Measurements from ENCODE around the gene PLA2G5.
A peak's percentile ranks its signal among the peaks of the same experiment; 100 is the strongest.

The PLA2G5 gene

GRCh38 chr1:20068722-20069121 lies 1.3 kb upstream of the PLA2G5 start:
- DNase-seq (ENCODE audit: low read depth) = no peak

DNA sequence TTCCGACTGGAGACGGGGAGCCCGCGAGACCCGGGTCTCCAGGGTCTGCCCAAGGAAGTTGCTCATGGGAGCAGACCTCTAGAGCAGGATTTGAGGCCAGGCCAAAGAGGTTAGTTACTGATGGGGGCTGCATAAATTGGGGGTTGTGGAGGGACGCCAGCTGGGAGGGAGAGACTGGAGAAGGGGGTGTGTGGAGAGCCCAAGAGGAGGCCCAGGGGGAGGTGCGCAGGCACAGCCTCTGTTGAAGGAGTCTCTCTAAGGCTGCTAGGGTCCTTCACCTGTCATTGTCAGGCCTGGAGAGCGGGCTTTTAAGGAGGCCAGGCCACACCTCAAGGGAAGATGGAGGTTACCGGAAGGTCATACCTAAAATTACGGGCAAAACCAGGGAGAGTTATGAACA lies 363 bp downstream of the PLA2G5 start:
- no peak for DNase-seq (ENCODE audit: low read depth)

GRCh38 chr1:20071416-20071815 lies 1.4 kb downstream of the PLA2G5 start:
- DNase-seq (ENCODE audit: low read depth) = no peak

GRCh38 chr1:20072771-20073170 lies 2.8 kb downstream of the PLA2G5 start:
- no peak for DNase-seq (ENCODE audit: low read depth)

GRCh38 chr1:20073256-20073655 lies 3.3 kb downstream of the PLA2G5 start:
- no peak for DNase-seq (ENCODE audit: low read depth)

DNA sequence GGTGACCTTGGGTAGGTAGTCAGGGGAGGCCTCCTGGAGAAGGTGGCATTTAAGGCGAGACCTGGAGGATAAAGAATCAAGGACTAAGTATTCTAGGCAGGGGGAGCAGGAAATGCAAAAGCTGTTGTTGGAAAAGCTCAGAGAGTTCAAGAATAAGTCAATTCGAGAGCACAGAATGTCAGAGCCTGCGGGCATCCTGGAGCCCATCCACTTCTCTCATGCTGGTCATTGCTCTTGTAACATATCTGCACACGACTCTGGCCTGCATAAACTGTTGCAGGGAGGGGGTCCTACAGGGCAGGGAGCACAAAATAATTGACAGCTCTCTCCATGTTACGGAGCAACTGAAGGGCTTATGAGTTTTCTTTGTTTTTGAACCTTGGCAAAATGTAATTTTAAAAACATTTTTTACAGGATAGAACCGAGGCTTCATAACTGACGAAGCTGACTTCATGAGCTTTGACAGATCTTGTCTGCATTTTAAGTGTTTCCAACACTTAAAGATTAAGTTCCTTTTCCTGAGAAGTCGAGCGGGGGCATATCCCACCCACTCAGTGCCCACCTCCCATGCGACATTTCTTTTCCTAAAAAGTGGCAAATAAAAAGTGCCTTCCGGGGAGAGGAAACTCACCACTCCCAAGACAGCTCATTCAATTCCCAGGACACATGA lies 4.2 kb downstream of the PLA2G5 start:
- DNase-seq (ENCODE audit: low read depth) = no peak

DNA sequence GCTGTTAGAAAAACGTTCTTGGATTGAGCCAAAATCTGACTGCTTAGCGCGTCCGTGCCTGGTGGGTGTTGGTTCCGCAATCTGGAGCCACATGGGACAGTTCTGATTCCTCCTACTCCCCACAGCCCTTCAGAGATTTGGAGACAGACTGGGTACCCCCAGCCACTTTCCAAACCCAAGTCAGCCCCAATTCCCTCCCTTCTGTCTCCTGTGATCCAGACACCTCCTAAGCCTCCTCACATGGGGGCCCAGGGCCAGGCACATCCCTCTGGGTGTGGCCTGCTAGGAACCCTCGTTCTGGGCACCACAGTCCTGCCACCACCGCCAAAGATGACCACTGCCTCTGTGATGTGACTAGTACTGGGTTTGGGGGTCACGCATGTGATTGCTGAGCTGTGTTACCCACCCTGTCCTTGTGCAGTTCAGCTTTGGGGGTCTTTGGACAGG lies 4.8 kb downstream of the PLA2G5 start:
- peak; percentile 33 for DNase-seq (ENCODE audit: low read depth)

DNA sequence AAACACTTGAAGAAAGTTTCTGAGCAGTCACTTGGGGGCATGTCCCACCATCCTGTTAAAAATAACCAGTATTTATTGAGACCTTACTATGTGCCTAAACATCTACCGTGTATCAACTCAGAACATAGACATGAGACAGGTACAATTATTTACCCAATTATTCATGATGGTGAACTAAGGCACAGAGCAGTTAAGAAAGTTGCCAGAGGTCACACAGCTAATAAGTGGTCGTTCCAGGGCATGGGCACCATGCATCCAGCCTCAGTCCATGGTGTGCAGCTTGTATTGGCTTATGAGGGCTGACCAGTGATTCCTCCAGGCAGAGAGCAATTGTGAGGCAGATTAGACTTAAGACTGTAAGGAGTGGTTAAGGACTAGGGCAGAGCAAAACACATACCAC lies 5.4 kb downstream of the PLA2G5 start:
- no peak for DNase-seq (ENCODE audit: low read depth)

- no peak for DNase-seq (ENCODE audit: low read depth)
Observed at GRCh38 chr1:20076223-20076622, 6.2 kb downstream of the PLA2G5 start.

DNA sequence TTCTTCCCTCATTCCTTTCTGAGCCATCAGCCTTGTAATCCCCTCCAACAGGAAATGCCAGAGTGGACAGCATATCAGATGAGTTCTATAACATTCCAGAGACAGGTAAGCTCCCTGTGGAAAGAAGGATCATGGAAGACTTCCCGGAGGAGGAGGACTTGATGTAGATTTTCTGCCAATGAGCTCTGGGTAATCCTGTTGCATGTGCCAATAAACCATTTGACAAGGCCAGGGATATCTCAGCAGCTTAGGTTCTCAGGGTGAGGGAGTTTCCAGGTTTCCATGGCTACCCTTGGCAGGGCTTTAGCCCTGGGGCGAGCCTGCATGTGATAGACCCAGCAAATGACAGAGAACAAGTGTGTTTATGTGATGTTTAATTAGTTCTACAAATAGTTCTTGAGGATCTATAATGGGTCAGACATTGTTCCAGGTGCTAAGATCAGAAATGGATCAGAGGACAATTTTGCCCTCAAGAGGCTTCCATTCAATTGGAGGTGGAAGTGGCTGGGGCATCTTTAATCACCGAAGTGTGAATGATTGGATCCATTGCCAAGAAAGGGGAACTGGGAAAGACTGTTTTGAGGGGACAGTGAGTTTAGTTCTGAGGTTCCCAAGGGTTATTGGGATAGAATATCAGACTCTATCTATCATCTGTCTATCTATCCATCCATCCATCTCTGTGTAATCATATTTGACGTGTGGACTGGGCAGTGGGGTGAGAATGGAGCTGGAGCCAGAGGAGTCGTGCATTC lies 6.9 kb downstream of the PLA2G5 start:
- no peak for DNase-seq (ENCODE audit: low read depth)

GRCh38 chr1:20078171-20078651 lies 8.2 kb downstream of the PLA2G5 start:
- DNase-seq (ENCODE audit: low read depth) = no peak

DNA sequence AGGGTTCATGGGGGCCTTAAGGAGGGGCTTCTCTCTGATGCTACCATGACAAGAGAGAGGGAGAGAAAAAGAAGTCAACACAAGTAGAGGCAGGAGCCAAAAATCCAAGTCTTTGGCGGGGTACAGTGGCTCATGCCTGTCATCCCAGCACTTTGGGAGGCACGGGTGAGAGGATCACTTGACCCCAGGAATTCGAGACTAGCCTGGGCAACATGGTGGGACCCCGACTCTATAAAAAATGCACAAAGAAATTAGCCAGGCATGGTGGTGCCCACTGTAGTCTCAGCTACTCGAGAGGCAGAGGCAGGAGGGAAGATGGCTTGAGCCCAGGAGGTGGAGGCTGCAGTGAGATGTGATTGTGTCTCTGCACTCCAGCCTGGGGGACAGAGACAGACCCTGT lies 8.7 kb downstream of the PLA2G5 start:
- no peak for DNase-seq (ENCODE audit: low read depth)

- DNase-seq (ENCODE audit: low read depth) = no peak
Observed at GRCh38 chr1:20079661-20080305, 9.8 kb downstream of the PLA2G5 start.

DNA sequence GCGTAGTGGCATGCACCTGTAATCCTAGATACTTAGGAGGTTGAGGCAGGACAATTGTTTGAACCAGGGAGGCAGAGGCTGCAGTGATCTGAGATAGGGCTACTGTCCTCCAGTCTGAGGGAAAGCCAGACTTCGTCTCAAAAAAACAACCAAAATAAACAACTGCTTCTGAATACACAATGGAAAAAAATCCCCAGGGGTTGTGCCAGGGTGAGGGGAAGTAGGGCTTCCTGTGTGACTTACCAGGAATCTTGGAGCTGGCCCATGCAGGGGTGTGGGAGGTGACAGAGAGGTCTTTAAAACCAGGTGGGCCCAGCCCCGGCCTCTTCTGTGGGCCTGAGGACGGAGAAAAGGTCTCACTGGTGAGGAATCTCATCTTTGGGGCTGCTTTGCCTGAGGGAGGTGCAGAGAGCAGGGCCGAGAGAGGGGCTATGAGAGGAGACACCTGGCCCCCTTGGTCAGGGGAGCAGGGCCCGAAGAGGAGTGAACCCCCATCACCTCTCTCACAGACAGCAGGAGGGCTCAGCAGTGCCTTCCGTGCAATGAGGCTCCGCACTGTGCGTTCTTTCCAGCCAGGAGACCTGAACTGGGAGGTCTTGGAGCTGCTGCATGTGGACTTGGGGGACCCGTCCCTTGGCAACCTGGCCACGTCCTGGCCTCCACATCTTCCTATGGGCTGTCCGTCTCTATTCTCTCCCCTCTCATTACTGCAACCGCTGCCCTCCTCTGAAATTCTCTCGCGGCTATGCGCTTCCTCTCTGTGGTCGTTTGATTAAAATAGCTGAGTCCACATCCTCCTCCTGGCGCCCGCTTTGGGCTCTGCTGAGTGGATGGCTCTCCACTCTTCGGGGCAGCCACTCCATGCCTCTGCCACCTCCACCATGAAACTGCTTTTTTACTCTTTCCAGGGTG lies 10.7 kb downstream of the PLA2G5 start:
- no peak for DNase-seq (ENCODE audit: low read depth)

- no peak for DNase-seq (ENCODE audit: low read depth)
Observed at GRCh38 chr1:20081353-20081810, 11.4 kb downstream of the PLA2G5 start.

DNA sequence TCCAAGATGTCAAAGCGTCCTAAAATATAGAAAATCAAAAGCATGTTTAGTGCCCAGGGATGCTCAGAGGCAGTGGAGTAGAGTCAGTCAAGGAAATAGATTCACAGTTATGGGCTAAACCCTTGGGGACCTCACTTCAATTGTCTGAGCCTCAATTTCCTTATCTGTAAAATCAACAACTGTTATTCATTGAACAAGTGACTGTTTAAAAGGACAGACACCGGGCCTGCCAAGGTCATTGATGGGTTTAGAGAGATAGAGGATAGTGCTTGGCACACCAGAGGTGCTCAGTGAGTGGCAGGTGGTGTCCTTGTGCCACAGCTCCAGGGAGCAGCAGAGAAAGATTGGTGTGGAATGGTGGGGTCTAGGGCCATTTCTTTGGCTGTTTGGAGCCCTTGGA lies 12.8 kb downstream of the PLA2G5 start:
- DNase-seq (ENCODE audit: low read depth) = no peak

- DNase-seq (ENCODE audit: low read depth) = no peak
Observed at GRCh38 chr1:20083178-20083944, 13.4 kb downstream of the PLA2G5 start.

DNA sequence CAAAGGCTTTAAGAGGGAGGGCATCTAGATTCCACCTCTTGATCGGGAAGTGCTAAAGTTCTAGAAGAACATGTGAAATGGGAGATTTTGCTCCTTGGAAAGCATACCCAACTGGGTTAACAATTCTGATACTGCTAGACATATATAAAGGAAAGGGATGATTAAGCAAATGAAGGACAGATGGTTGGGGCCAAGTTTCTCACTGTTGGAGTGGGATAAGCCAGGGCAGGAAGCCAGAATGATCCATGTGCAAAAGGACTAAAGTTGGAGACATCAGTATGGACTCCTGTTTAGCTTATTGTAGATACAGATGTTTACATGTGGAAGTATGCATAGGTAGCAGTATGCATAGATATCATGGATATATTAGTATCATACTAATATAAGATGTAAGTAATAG lies 16.8 kb downstream of the PLA2G5 start:
- no peak for DNase-seq (ENCODE audit: low read depth)

DNA sequence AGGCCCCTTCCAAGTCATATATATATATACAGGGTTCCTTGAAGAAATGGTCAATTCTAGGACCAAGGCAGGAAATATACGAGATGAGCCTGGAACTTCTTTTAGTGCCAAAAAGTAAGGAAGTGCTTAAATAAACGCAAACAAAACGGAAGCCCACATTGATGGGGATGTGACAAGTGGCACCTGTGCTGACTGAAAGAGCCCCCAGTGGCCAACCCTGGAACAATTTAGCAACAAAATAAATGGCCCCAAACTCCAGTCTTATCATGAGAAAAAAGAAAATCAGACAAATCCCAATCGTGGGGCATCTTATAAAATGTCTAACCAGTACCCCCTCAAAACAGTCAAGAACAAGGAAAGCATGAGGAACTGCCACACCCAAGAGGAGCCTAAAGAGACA lies 17.7 kb downstream of the PLA2G5 start:
- DNase-seq (ENCODE audit: low read depth) = no peak

GRCh38 chr1:20089328-20090077 lies 19.5 kb downstream of the PLA2G5 start:
- DNase-seq (ENCODE audit: low read depth) = no peak

Data from stromal cell of bone marrow (primary cell).